PFSK-1 (cell line): ENCODE results near the gene C9orf40.

Source experiments
- FOXP2 ChIP-seq: optimal IDR thresholded peaks from 2 replicates; pipeline ENCODE3; 2011; ENCODE audit warnings: borderline replicate concordance, control low read depth, inconsistent platforms; ENCODE audit not compliant: insufficient read depth; ENCODE audit errors: extremely low read length, extremely low read depth
- POLR2AphosphoS5 ChIP-seq: IDR thresholded peaks from 2 replicates; pipeline ENCODE4 v1.6.1; 2012; ENCODE audit warnings: low read depth, mild to moderate bottlenecking, control low read depth, low read length, moderate library complexity
- REST ChIP-seq, 2 experiments: IDR thresholded peaks; 2 replicates each; pipeline versions ENCODE4 v1.6.1 to v1.8.0; 2011 to 2012; ENCODE audit warnings: low read depth in 2 of 2, low read length in 2 of 2, control low read depth in 1 of 2, inconsistent platforms in 1 of 2, mild to moderate bottlenecking in 1 of 2, moderate library complexity in 1 of 2; ENCODE audit not compliant: insufficient read depth in 1 of 2
- SIN3A ChIP-seq: IDR thresholded peaks from 2 replicates; pipeline ENCODE4 v1.6.1; 2012; ENCODE audit warnings: mild to moderate bottlenecking, low read length, moderate library complexity, borderline replicate concordance; ENCODE audit not compliant: insufficient read depth
- TAF1 ChIP-seq: IDR thresholded peaks from 2 replicates; pipeline ENCODE4 v1.6.1; 2012; ENCODE audit warnings: low read length, control low read depth, borderline replicate concordance; ENCODE audit not compliant: insufficient read depth

Gene C9orf40

GRCh38 chr9:74973714-74974113 lies 21.0 kb upstream of the C9orf40 start:
- TF ChIP-seq FOXP2 = no peak
- TF ChIP-seq REST (IDR thresholded peaks at IDR 0.05; ENCODE audit: insufficient read depth in 1 of 2, low read depth in 2 of 2, low read length in 2 of 2) = no peak
- TF ChIP-seq POLR2AphosphoS5 = no peak
- no peak for TF ChIP-seq SIN3A
- no peak for TF ChIP-seq TAF1

- no peak for TF ChIP-seq FOXP2
- TF ChIP-seq POLR2AphosphoS5 = no peak
- no peak for TF ChIP-seq TAF1
- TF ChIP-seq SIN3A = no peak
- no peak for TF ChIP-seq REST (IDR thresholded peaks at IDR 0.05; ENCODE audit: insufficient read depth in 1 of 2, low read depth in 2 of 2, low read length in 2 of 2)
These were observed 10.3 kb upstream of the C9orf40 start for GRCh38 chr9:74963056-74963455.

- no peak for TF ChIP-seq REST (IDR thresholded peaks at IDR 0.05; ENCODE audit: insufficient read depth in 1 of 2, low read depth in 2 of 2, low read length in 2 of 2)
- no peak for TF ChIP-seq SIN3A
- TF ChIP-seq TAF1 = no peak
- no peak for TF ChIP-seq POLR2AphosphoS5
- no peak for TF ChIP-seq FOXP2
These were observed 8.8 kb upstream of the C9orf40 start for GRCh38 chr9:74961496-74961895.

GRCh38 chr9:74960561-74960960 lies 7.8 kb upstream of the C9orf40 start:
- TF ChIP-seq REST (IDR thresholded peaks at IDR 0.05; ENCODE audit: insufficient read depth in 1 of 2, low read depth in 2 of 2, low read length in 2 of 2) (no peak), SIN3A (no peak), TAF1 (no peak), FOXP2 (no peak), POLR2AphosphoS5 (no peak)

GRCh38 chr9:74958587-74958986 lies 5.9 kb upstream of the C9orf40 start:
- no peak for TF ChIP-seq SIN3A
- TF ChIP-seq TAF1 = no peak
- no peak for TF ChIP-seq POLR2AphosphoS5
- no peak for TF ChIP-seq FOXP2
- no peak for TF ChIP-seq REST (IDR thresholded peaks at IDR 0.05; ENCODE audit: insufficient read depth in 1 of 2, low read depth in 2 of 2, low read length in 2 of 2)
